Suprapubic skin (tissue), 3 donors: ENCODE measurements around the gene KLHL26.

Source experiments
- POLR2AphosphoS5 ChIP-seq, 3 donors: sonication (generic); formaldehyde crosslinking; IDR thresholded peaks; one replicate each; pipeline ENCODE4 v1.6.1; 2017; ENCODE audit warnings: antibody characterized with exemption in 3 of 3
- TF ChIP-seq, protein P1 (sequence below), 2 donors: fragments of 200-600 bp in 1 of 2; fragments of 450-650 bp in 1 of 2; sonication (generic) in 1 of 2; IDR thresholded peaks; one replicate each; pipeline ENCODE4 v1.5.1; 2016 to 2019; ENCODE audit warnings: antibody characterized with exemption in 2 of 2, mild to moderate bottlenecking in 1 of 2, moderate library complexity in 1 of 2

- TF ChIP-seq, protein P1, sequence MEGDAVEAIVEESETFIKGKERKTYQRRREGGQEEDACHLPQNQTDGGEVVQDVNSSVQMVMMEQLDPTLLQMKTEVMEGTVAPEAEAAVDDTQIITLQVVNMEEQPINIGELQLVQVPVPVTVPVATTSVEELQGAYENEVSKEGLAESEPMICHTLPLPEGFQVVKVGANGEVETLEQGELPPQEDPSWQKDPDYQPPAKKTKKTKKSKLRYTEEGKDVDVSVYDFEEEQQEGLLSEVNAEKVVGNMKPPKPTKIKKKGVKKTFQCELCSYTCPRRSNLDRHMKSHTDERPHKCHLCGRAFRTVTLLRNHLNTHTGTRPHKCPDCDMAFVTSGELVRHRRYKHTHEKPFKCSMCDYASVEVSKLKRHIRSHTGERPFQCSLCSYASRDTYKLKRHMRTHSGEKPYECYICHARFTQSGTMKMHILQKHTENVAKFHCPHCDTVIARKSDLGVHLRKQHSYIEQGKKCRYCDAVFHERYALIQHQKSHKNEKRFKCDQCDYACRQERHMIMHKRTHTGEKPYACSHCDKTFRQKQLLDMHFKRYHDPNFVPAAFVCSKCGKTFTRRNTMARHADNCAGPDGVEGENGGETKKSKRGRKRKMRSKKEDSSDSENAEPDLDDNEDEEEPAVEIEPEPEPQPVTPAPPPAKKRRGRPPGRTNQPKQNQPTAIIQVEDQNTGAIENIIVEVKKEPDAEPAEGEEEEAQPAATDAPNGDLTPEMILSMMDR (IDR thresholded peaks at IDR 0.05): no peak
- no peak for TF ChIP-seq POLR2AphosphoS5 (IDR thresholded peaks at IDR 0.05)
Observed at GRCh38 chr19:18682807-18683108, 45.9 kb downstream of the KLHL26 start.
